HG02763 (cell line): ENCODE results near the gene RAMP3.

Experiments used
- ATAC-seq: cut with Tn5 transposase; IDR thresholded peaks from one replicate; pipeline ENCODE4 v1.9.1; 2021; ENCODE audit warnings: mild to moderate bottlenecking, moderate library complexity; ENCODE audit not compliant: unreplicated experiment

The RAMP3 gene

DNA sequence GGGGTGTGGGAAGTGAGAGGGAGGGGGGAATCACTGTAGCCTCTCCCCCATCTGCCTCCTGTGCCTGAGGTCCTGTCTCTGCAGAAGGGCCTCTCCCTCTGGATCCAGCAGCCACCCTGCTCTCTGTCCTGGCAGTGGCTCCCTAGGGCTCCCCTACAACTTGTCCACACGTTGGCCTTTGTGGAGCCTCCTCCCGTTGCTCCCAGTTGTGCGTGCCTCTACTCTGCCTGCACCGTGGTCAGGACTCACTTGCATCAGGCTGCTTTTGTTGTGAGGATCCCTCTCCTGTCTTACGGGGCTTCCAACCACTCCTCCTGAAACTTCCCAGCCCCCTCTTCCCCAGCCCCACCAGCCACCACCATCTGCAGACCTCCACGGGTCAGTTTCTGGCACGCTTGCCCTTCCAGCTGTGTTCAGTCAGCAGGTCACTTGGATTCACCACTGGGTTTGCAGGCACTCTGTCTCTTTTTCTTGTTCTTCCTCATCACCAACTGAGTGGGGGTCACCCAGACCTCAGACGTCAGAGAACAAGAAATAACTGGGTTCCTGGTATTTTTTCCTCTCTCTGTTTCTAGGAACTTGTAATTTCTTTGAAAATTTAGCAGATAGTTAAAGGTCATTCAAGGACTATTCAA is 62.3 kb downstream of the RAMP3 start:
- no peak for ATAC-seq

DNA sequence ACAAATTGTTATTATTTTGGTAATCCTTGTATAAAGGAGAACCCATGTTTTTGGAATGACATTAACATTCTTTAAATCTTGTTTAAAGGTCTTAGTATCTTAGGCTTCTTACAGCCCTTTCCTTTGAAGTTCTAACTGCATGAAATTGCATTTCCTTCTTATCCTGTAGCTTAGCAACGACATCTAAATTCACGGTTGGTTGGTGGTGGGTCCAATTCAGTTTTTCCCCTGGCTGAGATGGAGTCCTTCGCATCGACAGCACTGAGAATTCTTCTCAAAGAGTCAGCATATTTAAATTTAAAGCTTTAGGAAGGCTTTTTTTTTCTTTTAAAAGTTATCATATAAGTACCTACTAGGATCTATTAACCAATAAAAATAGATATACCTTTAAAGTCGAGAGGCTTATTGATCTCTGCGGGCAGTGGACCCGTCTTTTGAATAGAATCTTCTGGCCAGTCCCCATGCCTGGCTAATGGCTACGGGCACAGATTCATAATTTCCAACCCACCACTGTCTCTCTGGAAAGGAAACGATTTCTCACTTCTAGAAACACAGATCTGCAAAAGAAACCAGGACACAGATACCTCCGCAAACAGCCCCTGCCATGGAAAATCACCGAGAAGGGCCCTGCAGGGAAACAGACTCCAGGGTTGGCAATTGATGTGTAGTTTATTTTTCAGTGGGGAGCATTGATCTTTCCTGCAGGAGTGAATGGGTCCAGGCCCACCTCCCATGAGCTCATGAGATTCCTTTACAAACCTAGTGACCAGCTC is 63.4 kb downstream of the RAMP3 start:
- no peak for ATAC-seq

DNA sequence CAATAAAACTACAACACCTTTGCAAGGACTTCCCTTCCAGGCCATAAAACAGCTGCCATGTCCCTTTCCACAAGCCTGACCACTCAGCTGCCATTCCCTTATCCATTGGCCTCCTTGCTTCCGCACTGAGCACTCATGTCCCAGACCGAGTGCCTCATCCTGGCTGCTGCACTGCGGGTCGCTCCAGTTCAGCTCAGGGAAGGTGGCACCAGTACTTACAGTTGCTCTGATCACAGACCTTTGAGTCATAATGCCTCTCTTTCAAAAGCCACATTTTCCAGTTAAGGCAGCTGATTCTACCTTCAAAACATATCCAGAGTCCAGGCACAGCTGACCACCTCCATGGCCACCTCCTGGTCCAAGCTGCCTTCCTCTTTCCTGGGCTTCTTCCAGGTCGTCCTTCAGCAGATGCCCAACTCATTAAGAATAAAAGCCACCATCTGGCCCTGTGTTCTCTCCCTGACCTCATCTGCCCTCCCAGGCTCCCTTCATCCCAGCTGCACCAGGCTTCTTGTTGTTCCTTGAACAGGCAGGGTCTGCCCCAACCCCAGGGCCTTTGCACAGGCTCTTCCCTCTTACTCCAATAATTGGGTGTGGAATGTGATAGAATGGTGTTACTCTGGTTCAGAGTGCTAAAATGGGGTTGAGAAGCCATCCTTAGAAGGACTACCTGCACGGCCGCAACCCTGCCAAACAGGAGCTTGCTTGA is 64.5 kb downstream of the RAMP3 start:
- ATAC-seq = no peak

DNA sequence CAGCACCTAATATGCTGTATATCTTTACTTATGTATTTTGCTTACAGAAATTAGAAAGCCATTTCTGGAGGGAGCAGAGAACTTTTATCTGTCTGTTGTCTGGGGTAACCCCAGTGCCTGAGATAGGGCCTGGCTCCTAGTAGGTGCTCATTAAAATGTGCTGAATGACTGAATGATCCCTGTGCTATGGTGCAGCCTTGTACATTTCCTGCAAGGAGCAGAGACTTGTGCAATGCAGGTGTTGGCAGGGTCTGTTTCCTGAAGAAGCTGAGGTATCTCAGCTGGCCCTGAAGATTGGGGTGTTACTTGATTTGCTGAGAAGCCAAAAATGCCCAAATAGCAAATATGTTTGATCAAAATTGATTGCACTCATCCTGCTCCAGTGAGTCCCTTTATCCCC is 65.5 kb downstream of the RAMP3 start:
- ATAC-seq = no peak

DNA sequence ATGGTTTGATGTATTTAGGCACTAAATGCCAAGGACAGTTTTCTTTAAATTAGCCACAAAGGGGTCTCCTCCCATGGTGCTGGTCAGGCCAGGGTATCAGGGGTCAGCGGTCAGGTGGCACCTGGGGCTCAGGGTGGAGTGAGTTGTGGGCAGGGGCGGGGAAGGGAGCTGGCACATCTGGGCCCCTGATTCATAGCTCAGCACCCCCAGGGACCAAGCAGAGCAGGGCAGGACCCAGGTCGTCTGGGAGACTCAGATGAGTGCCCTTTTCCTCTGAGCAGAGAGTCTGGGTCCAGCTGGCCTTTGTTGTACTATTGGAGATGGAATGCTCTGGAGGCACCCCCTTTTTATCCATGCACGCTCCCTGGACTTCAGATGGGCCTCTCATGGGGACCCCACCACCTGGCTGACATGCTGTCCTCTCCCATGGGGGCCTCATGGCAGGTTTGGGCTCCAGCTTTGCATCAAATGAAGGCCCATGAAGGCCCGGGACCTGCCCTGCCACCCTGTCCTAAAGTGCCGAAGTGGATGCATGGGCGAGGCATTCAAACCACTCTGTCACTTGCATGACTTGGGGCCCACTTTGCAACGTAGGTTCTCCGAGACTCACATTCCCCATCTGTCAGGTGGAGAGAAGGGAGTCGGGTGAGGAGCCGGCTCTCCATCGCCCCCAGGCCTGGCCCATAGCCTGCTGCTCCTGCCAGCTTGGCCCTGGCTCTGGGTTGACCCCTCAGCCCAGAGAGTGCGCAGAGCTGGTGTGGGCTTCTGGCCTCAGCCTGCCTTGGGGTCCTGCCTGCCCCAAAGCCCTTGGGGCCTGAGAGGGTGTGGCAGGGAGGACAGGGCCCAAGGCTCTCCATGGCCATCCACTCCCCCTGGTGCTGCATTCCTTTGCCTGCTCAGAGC is 66.4 kb downstream of the RAMP3 start:
- no peak for ATAC-seq

DNA sequence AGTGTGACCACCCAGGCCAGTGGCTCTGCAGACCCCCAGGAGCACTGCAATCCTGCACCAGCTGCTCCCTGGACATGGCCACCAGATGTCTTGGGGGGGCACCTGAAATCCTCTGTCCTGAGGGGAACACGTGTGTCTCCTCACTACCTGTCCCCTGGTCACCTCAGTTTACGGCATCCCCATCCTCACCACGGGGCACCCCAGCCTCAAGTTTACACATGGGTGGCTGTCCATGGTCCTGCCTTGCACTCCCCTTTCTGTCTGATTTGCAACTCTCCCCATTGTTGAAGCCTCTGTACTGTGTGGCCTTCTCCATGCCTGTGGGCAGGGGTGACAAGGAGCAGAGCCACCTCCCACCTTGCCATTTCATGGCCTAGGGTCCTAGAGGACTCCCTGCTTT is 67.2 kb downstream of the RAMP3 start:
- no peak for ATAC-seq

DNA sequence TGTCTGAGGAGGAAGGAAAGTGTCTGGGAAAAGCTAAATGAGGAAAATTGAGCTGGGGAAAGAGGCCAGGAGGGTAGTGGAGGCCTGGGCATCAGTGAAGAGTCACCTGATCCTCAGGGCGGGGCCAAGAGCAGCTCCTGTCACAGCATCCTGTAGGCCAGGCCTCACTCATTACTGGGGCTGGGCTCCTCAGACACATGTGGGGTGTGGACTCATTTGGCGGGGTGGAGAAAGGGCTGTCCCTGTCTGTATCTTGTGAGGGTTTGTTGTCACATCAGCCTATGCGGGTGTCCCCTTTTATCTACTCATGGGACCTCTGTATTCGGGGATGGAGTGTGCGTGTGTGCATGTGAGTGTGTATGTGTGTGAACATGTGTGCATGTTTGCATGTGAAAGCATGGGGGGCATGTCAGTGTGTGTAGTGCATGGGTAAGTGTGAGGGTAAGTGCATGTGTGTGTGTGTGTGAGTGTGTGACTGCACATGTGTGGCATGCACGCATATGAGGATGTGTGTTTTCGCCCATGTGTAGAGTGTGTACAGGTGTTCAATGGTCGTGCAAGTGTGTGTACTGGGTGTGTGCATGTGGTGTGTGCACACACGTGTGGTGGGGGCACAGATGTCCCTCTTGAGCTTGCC is 67.8 kb downstream of the RAMP3 start:
- no peak for ATAC-seq

DNA sequence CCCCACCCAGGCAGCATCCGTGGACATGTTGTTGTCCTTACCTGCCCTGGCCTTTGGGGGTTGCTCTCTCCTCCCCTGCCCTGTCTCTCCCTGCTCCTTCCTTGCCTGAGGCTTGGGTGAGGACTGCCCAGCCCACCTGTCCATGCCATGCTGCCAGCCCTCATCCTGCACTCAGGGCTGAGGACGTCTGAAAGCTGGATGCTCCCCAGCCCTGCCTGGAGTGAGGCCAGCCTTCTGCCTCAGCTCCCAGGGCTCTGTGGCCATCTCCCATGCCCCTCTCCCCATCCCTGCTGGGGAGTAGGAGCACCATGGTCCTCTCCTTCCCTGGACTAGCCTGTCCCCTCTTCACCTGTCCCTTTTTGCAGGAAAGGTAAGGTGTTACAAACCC is 68.4 kb downstream of the RAMP3 start:
- no peak for ATAC-seq

DNA sequence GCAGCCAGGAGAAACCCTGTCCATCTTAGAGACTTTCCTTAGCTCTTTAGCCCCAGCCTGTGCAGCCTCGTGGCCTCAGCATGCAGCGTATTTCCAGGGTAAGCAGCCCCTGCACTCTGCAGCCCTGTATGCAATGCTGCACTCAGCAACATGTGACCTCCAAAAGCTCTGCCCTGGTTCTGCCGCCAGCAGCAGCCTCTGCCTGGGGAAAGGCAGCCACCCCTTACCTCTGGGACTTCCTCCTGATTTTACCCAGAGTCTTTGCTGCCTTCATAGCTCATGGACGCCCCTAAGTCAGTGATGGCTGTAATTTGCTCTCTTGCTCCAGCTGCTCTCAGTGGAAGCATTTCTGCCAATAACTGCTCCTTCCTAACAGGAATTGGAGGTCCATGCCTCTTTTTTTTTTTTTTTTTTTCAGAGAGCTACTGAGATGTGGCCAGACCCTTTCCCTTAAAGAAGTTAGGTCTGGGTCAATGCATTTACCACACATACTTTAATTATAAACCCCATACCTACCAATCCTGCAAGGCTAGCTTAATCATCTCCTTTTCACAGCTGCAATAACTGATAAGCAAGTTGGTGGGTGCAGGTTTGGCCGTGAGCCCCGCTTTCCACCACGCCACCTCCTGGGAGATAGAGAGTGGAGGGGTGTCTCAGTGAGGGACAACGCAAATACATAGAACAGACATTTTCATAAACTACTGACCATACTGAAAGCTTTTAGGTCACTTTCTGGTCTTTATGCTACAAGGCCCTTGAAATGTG is 71.7 kb downstream of the RAMP3 start:
- ATAC-seq = no peak

DNA sequence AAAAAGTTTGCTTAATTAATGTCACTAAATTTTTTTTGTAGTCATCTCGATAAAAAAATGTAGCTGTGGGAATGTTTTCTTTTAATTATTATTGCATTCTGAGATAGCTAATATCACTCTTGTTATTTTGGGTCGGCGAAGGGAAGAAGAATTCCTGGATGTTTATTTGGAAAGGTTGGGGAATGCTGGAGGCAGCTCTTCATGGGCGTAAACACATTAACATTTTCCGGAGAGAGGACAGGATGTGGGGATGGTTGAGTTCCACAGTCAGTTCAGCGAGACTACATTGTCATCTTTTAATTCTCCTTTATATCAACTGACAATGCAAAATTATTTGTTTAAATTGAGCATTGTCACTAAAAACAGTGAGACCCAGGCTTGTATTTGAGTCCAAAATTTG is 72.5 kb downstream of the RAMP3 start:
- no peak for ATAC-seq

DNA sequence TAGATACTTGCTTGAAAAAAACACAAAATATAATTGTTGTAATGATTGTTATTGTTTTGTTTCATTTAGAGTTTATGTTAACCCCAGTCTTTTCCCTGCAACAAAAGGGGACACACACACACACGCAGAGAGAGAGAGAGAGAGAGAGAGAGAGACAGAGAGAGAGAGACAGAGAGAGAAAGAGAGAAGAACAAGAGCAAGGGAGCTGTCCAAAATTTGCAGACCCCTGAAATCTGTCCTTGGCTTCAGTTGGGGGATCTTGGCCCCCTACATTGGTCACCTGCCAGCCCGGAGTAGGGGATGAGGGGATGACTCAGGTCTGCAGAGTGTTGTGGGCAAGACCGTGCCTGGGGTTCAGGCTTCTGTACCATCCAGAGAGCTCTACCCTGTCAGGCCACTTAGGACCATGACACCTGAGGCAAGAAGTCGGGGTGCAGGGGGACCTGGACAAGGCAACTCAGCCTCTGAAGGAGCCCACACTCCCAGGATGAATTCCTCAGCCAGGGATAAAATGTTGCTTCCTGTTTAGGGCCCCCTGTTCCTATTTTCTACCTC is 73.1 kb downstream of the RAMP3 start:
- no peak for ATAC-seq

DNA sequence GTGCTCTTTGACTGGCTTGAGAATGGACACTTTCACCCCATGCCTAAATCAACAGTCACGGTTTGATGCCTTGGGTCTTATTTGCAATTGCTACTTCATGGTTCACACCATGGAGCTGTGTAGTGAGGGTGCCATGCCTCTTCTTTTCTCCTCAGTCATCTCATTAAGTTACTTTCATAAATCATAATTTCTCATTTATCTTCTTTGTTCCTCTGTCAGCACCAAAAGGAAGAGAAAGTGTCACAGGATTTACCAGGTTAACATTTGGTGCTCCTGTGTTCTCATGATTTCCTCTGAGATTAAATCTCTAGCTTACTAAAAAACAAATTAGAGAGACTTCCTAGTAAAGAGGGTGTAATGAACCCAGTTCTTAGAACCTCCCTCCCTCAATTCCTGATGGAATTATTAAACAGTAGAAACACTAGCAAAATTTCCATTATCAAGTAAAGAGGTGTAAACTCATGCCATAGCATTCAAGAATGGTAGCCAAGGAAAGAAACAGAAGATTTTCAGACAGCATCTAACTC is 75.7 kb downstream of the RAMP3 start:
- ATAC-seq = no peak
